Neutrophil (primary cell): ENCODE results near the gene NAALADL2.

ENCODE experiments used
- H3K27ac ChIP-seq: fragments of 200-600 bp; sonication (generic); 2 replicates; pipeline ENCODE4 v1.5.1; 2016; ENCODE audit warnings: mild to moderate bottlenecking, moderate library complexity
- H3K27me3 ChIP-seq: fragments of 200-600 bp; sonication (generic); 2 replicates; pipeline ENCODE4 v1.6.0; 2016; ENCODE audit warnings: mild to moderate bottlenecking
- H3K36me3 ChIP-seq: fragments of 200-600 bp; sonication (generic); 2 replicates; pipeline ENCODE4 v1.5.1; 2017
- H3K4me1 ChIP-seq, 2 experiments: fragments of 200-600 bp in 1 of 2; sonication (generic) in 1 of 2; 1 replicate in 1 of 2; 2 replicates in 1 of 2; pipeline versions ENCODE4 v1.5.1 to v1.6.1; 2013 to 2016; ENCODE audit warnings: low read depth in 1 of 2, low read length in 1 of 2, mild to moderate bottlenecking in 1 of 2, moderate library complexity in 1 of 2; ENCODE audit not compliant: control insufficient read depth in 1 of 2, insufficient read depth in 1 of 2
- H3K4me3 ChIP-seq, 2 experiments: fragments of 200-600 bp in 1 of 2; sonication (generic) in 1 of 2; 1 replicate in 1 of 2; 2 replicates in 1 of 2; pipeline ENCODE4 v1.5.1; 2013 to 2016; ENCODE audit warnings: low read depth in 1 of 2, low read length in 1 of 2, mild to moderate bottlenecking in 1 of 2, moderate library complexity in 1 of 2
- H3K9me3 ChIP-seq: fragments of 200-600 bp; sonication (generic); 2 replicates; pipeline ENCODE4 v1.5.1; 2016
- CTCF ChIP-seq: fragments of 200-600 bp; sonication (generic); IDR thresholded peaks from 2 replicates; pipeline ENCODE4 v1.5.1; 2016; ENCODE audit warnings: antibody characterized with exemption

NAALADL2 gene

GRCh38 chr3:175059788-175060187 is 200.7 kb downstream of the NAALADL2 start:
- TF ChIP-seq CTCF = no peak
- no peaks in the 10 kb centered on the region for H3K36me3 ChIP-seq
- H3K4me3 ChIP-seq = no peak overlapping the region
- no peaks in the 10 kb centered on the region for H3K27me3 ChIP-seq
- H3K9me3 ChIP-seq = no peaks in the 10 kb centered on the region
- H3K4me1 ChIP-seq = no peaks in the 10 kb centered on the region
- H3K27ac ChIP-seq = no peak overlapping the region

GRCh38 chr3:175065497-175065896 is 206.4 kb downstream of the NAALADL2 start:
- Histone ChIP-seq H3K27me3 (no peaks in the 10 kb centered on the region), H3K4me1 (no peaks in the 10 kb centered on the region), H3K9me3 (no peaks in the 10 kb centered on the region), H3K4me3 (no peak overlapping the region), H3K27ac (no peak overlapping the region), H3K36me3 (no peaks in the 10 kb centered on the region)
- no peak for TF ChIP-seq CTCF

GRCh38 chr3:175066617-175067415 is 207.7 kb downstream of the NAALADL2 start:
- H3K36me3 ChIP-seq = no peaks in the 10 kb centered on the region
- TF ChIP-seq CTCF = no peak

GRCh38 chr3:175068587-175068986 is 209.5 kb downstream of the NAALADL2 start:
- H3K36me3 ChIP-seq = no peaks in the 10 kb centered on the region
- H3K4me3 ChIP-seq = no peak overlapping the region
- H3K4me1 ChIP-seq = no peaks in the 10 kb centered on the region
- H3K27me3 ChIP-seq = no peaks in the 10 kb centered on the region
- H3K9me3 ChIP-seq = no peaks in the 10 kb centered on the region
- TF ChIP-seq CTCF = no peak
- H3K27ac ChIP-seq = no peak overlapping the region

More at GRCh38 chr3:175066617-175067415, 207.7 kb downstream of the NAALADL2 start:
- Histone ChIP-seq H3K27me3 (no peaks in the 10 kb centered on the region), H3K4me3 (no peak overlapping the region), H3K27ac (no peak overlapping the region), H3K4me1 (no peaks in the 10 kb centered on the region), H3K9me3 (no peaks in the 10 kb centered on the region)

GRCh38 chr3:175070946-175071345 is 211.8 kb downstream of the NAALADL2 start:
- no peaks in the 10 kb centered on the region for H3K27me3 ChIP-seq
- no peaks in the 10 kb centered on the region for H3K4me1 ChIP-seq
- H3K4me3 ChIP-seq = no peak overlapping the region
- no peak for TF ChIP-seq CTCF
- H3K27ac ChIP-seq = no peak overlapping the region
- H3K9me3 ChIP-seq = no peaks in the 10 kb centered on the region
- no peaks in the 10 kb centered on the region for H3K36me3 ChIP-seq
